ENCODE results near the gene ATP5MG. TPM values are rescaled to one million over a fixed set of nuclear protein-coding genes. Genes with fewer than 3 reads are reported as not detected.

The ATP5MG gene
- total and polyA plus RNA-seq, 4 experiments from 2014 or later, result 158 to 704 (median 378) TPM

- Mint-ChIP-seq H3K27ac (peak overlapping the region; percentile 94 to 98 (median 97)), H3K4me1 (peaks cover 46 to 89% (median 54%) of the 10 kb centered on the region in 4 donors), H3K36me3 (peaks cover 0 to 65% of the 10 kb centered on the region in 2 donors), H3K27me3 (peaks cover 1 to 7% of the 10 kb centered on the region in 2 donors), H3K4me3 (peak overlapping the region; percentile 88 to 98 (median 93)), H3K9me3 (peaks cover 0 to 3% (median 0%) of the 10 kb centered on the region in 8 donors)
- POLR2A ChIA-PET (ENCODE audit: partially characterized antibody), result interaction anchor here (0.6 to 6.8 kb wide), 12 partner anchors 14 to 657 kb away, joined by 3 to 163 read pairs (median 3); partner anchors contain the start of genes ARCN1, ATP5MG, MPZL3 and UBE4A
- Histone ChIP-seq H3K9me3 (ENCODE audit: control insufficient read depth in 1 of 2, low read length in 2 of 2) (no peaks in the 10 kb centered on the region), H3K4me1 (ENCODE audit: insufficient read depth, low read length) (peaks cover 54% of the 10 kb centered on the region), H3K27me3 (ENCODE audit: insufficient read depth, low read length) (no peaks in the 10 kb centered on the region), H3K4me3 (ENCODE audit: low read length in 2 of 2) (peak overlapping the region; percentile 67 to 90), H3K36me3 (ENCODE audit: insufficient read depth, low read length) (no peaks in the 10 kb centered on the region), H3K27ac (ENCODE audit: low read depth, low read length) (peak overlapping the region; percentile 92)
- CTCF ChIA-PET (ENCODE audit: partially characterized antibody), result interaction anchor here (1.4 to 1.5 kb wide), 2 partner anchors 11 to 18 kb away, joined by 3 to 5 read pairs; no protein-coding TSS in a partner anchor
- intact Hi-C loops (cut with micrococcal nuclease), result loop anchor here (1.0 to 5.0 kb wide), 5 partner anchors 8 to 579 kb away; partner anchors contain the start of genes ARCN1, RPS25 and TRAPPC4
- DNase-seq, result peak; percentile 65 to 82 (median 73)
Observed at GRCh38 chr11:118438314-118438931, 37.0 kb downstream of the ATP5MG start.

GRCh38 chr11:118439646-118440045 lies 38.2 kb downstream of the ATP5MG start:
- H3K4me1 ChIP-seq (ENCODE audit: insufficient read depth, low read length), result peaks cover 60% of the 10 kb centered on the region
- no peaks in the 10 kb centered on the region for H3K27me3 ChIP-seq (ENCODE audit: insufficient read depth, low read length)
- DNase-seq, result peak in 1 of 5 donors; percentile 17
- peak overlapping the region; percentile 94 to 98 (median 97) for H3K27ac Mint-ChIP-seq
- H3K27me3 Mint-ChIP-seq, result peaks cover 1 to 4% of the 10 kb centered on the region in 2 donors
- H3K4me3 Mint-ChIP-seq, result peak overlapping the region in 7 of 8 donors; percentile 2 to 98 (median 89)
- peaks cover 0 to 1% (median 0%) of the 10 kb centered on the region in 8 donors for H3K9me3 Mint-ChIP-seq
- POLR2A ChIA-PET (ENCODE audit: partially characterized antibody), result interaction anchor here (0.6 to 6.8 kb wide), 4 partner anchors 40 to 113 kb away, joined by 3 to 163 read pairs (median 4); partner anchors contain the start of gene ATP5MG
- intact Hi-C loops (cut with micrococcal nuclease), result loop anchor here (5.0 kb wide), 3 partner anchors 132 to 578 kb away; partner anchors contain the start of genes ARCN1, RPS25 and TRAPPC4
- H3K4me1 Mint-ChIP-seq, result peaks cover 53 to 92% (median 60%) of the 10 kb centered on the region in 4 donors
- peaks cover 0 to 61% of the 10 kb centered on the region in 2 donors for H3K36me3 Mint-ChIP-seq
- CTCF ChIA-PET (ENCODE audit: partially characterized antibody), result interaction anchor here (1.4 to 1.5 kb wide), 2 partner anchors 13 to 16 kb away, joined by 3 to 5 read pairs; no protein-coding TSS in a partner anchor
- no peaks in the 10 kb centered on the region for H3K36me3 ChIP-seq (ENCODE audit: insufficient read depth, low read length)
- no peak overlapping the region for H3K4me3 ChIP-seq (ENCODE audit: low read length in 2 of 2)
- H3K27ac ChIP-seq (ENCODE audit: low read depth, low read length), result peak overlapping the region; percentile 92
- no peaks in the 10 kb centered on the region for H3K9me3 ChIP-seq (ENCODE audit: control insufficient read depth in 1 of 2, low read length in 2 of 2)

GRCh38 chr11:118441770-118442275 lies 40.4 kb downstream of the ATP5MG start:
- H3K27ac ChIP-seq (ENCODE audit: low read depth, low read length), result peak overlapping the region; percentile 22
- Mint-ChIP-seq H3K27me3 (peaks cover 0 to 2% of the 10 kb centered on the region in 2 donors), H3K4me3 (peak overlapping the region in 7 of 8 donors; percentile 33 to 98 (median 68)), H3K9me3 (no peaks in the 10 kb centered on the region), H3K27ac (peak overlapping the region; percentile 84 to 98 (median 91)), H3K4me1 (peaks cover 68 to 96% (median 76%) of the 10 kb centered on the region in 4 donors), H3K36me3 (peaks cover 0 to 59% of the 10 kb centered on the region in 2 donors)
- no peaks in the 10 kb centered on the region for H3K36me3 ChIP-seq (ENCODE audit: insufficient read depth, low read length)
- H3K9me3 ChIP-seq (ENCODE audit: control insufficient read depth in 1 of 2, low read length in 2 of 2), result no peaks in the 10 kb centered on the region
- POLR2A ChIA-PET (ENCODE audit: partially characterized antibody), result interaction anchor here (1.4 to 1.7 kb wide), 2 partner anchors 34 to 137 kb away, joined by 3 to 4 read pairs; no protein-coding TSS in a partner anchor
- CTCF ChIA-PET (ENCODE audit: partially characterized antibody), result interaction anchor here (1.1 kb wide), 1 partner anchor 13 kb away, joined by 3 read pairs; no protein-coding TSS in a partner anchor
- H3K4me3 ChIP-seq (ENCODE audit: low read length in 2 of 2), result no peak overlapping the region
- no peak for DNase-seq
- no peaks in the 10 kb centered on the region for H3K27me3 ChIP-seq (ENCODE audit: insufficient read depth, low read length)
- intact Hi-C loops (cut with micrococcal nuclease), result no loop called here
- H3K4me1 ChIP-seq (ENCODE audit: insufficient read depth, low read length), result peaks cover 78% of the 10 kb centered on the region

- no peak for DNase-seq
- H3K27me3 Mint-ChIP-seq, result peaks cover 0 to under 1% of the 10 kb centered on the region in 2 donors
- H3K4me3 Mint-ChIP-seq, result peak overlapping the region; percentile 7 to 98 (median 66)
- Histone ChIP-seq H3K27ac (ENCODE audit: low read depth, low read length) (peak overlapping the region; percentile 22), H3K27me3 (ENCODE audit: insufficient read depth, low read length) (no peaks in the 10 kb centered on the region), H3K9me3 (ENCODE audit: control insufficient read depth in 1 of 2, low read length in 2 of 2) (no peaks in the 10 kb centered on the region), H3K4me1 (ENCODE audit: insufficient read depth, low read length) (peaks cover 82% of the 10 kb centered on the region), H3K4me3 (ENCODE audit: low read length in 2 of 2) (no peak overlapping the region), H3K36me3 (ENCODE audit: insufficient read depth, low read length) (no peaks in the 10 kb centered on the region)
- peaks cover 71 to 97% (median 80%) of the 10 kb centered on the region in 4 donors for H3K4me1 Mint-ChIP-seq
- H3K36me3 Mint-ChIP-seq, result peaks cover 0 to 61% of the 10 kb centered on the region in 2 donors
- CTCF ChIA-PET (ENCODE audit: partially characterized antibody), result interaction anchor here (1.1 kb wide), 1 partner anchor 13 kb away, joined by 3 read pairs; no protein-coding TSS in a partner anchor
- no peaks in the 10 kb centered on the region for H3K9me3 Mint-ChIP-seq
- peak overlapping the region; percentile 84 to 98 (median 91) for H3K27ac Mint-ChIP-seq
- POLR2A ChIA-PET (ENCODE audit: partially characterized antibody), result interaction anchor here (1.4 to 1.7 kb wide), 2 partner anchors 33 to 137 kb away, joined by 3 to 4 read pairs; no protein-coding TSS in a partner anchor
- intact Hi-C loops (cut with micrococcal nuclease), result no loop called here
Observed at GRCh38 chr11:118442301-118442700, 40.9 kb downstream of the ATP5MG start.

GRCh38 chr11:118442908-118443589 lies 41.6 kb downstream of the ATP5MG start:
- no peaks in the 10 kb centered on the region for H3K27me3 Mint-ChIP-seq
- H3K4me3 ChIP-seq (ENCODE audit: low read length in 2 of 2), result no peak overlapping the region
- H3K4me1 ChIP-seq (ENCODE audit: insufficient read depth, low read length), result peaks cover 90% of the 10 kb centered on the region
- peak overlapping the region; percentile 69 to 98 (median 86) for H3K27ac Mint-ChIP-seq
- intact Hi-C loops (cut with micrococcal nuclease), result no loop called here
- ChIA-PET CTCF (ENCODE audit: partially characterized antibody) (interaction anchor here (1.1 to 1.5 kb wide), 2 partner anchors 14 to 41 kb away, joined by 3 to 4 read pairs; no protein-coding TSS in a partner anchor), POLR2A (ENCODE audit: partially characterized antibody) (interaction anchor here (1.4 to 3.1 kb wide), 3 partner anchors 7 to 138 kb away, joined by 3 to 25 read pairs (median 4); partner anchors contain the start of gene KMT2A)
- no peaks in the 10 kb centered on the region for H3K9me3 Mint-ChIP-seq
- H3K36me3 Mint-ChIP-seq, result peaks cover 0 to 62% of the 10 kb centered on the region in 2 donors
- no peaks in the 10 kb centered on the region for H3K27me3 ChIP-seq (ENCODE audit: insufficient read depth, low read length)
- H3K27ac ChIP-seq (ENCODE audit: low read depth, low read length), result peak overlapping the region; percentile 35
- H3K4me1 Mint-ChIP-seq, result peaks cover 77 to 97% (median 87%) of the 10 kb centered on the region in 4 donors
- no peaks in the 10 kb centered on the region for H3K36me3 ChIP-seq (ENCODE audit: insufficient read depth, low read length)
- no peak for DNase-seq
- H3K4me3 Mint-ChIP-seq, result peak overlapping the region; percentile 45 to 98 (median 68)
- H3K9me3 ChIP-seq (ENCODE audit: control insufficient read depth in 1 of 2, low read length in 2 of 2), result no peaks in the 10 kb centered on the region

GRCh38 chr11:118443590-118444218 lies 42.3 kb downstream of the ATP5MG start:
- H3K4me1 ChIP-seq (ENCODE audit: insufficient read depth, low read length), result peaks cover 95% of the 10 kb centered on the region
- Mint-ChIP-seq H3K27ac (peak overlapping the region; percentile 44 to 98 (median 85)), H3K4me3 (peak overlapping the region; percentile 13 to 98 (median 66)), H3K36me3 (peaks cover 0 to 60% of the 10 kb centered on the region in 2 donors), H3K9me3 (no peaks in the 10 kb centered on the region), H3K27me3 (no peaks in the 10 kb centered on the region), H3K4me1 (peaks cover 79 to 100% (median 90%) of the 10 kb centered on the region in 4 donors)
- ChIA-PET POLR2A (ENCODE audit: partially characterized antibody) (interaction anchor here (1.0 to 3.1 kb wide), 2 partner anchors 8 to 45 kb away, joined by 3 to 25 read pairs; partner anchors contain the start of gene KMT2A), CTCF (ENCODE audit: partially characterized antibody) (interaction anchor here (1.5 kb wide), 1 partner anchor 41 kb away, joined by 4 read pairs; no protein-coding TSS in a partner anchor)
- intact Hi-C loops (cut with micrococcal nuclease), result no loop called here
- peak in 2 of 5 donors; percentile 22 to 43 for DNase-seq
- peak overlapping the region; percentile 2 for H3K27ac ChIP-seq (ENCODE audit: low read depth, low read length)
- no peaks in the 10 kb centered on the region for H3K27me3 ChIP-seq (ENCODE audit: insufficient read depth, low read length)
- H3K4me3 ChIP-seq (ENCODE audit: low read length in 2 of 2), result no peak overlapping the region
- no peaks in the 10 kb centered on the region for H3K36me3 ChIP-seq (ENCODE audit: insufficient read depth, low read length)
- H3K9me3 ChIP-seq (ENCODE audit: control insufficient read depth in 1 of 2, low read length in 2 of 2), result no peaks in the 10 kb centered on the region

Data from CD4-positive, alpha-beta memory T cell (primary cell).